ENCODE data around the gene DPT. TPM values are rescaled to one million over a fixed set of nuclear protein-coding genes. Genes with fewer than 3 reads are reported as not detected.

DPT gene
- total RNA-seq, 2 donors from 2014 or later: not detected

DNA sequence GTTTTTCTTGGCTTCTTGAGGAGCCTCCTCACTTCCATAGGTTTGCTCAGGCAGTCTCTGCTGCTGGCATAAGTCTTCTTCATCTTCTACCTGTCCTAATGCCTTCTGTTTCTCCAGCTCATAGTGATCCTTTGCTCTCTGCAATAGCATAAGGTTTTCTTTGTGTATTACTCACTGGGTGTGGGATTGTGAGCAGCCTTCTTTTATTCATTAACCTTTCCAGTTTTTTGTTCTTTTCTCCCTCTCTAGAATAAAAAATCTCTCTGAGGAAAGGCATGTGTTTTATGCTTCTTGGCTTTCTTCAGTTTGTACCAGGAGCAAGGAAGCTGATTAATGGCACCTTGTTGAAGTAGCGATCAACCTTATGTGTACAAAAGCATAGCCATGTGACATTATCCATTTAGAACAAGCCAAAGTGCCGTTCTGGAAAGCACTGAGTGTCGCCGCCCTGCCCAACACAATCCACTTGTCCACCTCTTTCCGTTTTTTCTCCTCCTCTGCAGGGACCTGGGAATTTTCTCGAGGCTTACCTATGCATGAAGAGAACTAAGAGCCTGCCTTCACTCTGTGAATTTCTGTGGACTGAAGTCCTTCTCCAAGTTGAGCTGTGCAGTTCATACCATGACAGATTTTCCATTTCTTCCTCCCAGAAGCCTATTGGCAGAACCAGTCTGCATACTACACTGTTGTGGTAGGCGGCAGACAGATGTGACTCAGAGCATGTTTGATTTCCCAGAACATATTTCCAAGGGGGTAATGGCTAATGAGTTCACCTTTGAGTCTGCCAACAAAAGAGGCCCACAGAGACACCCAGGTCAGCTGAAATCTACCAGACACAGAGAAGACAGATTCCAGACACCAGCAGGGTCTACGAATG lies 39.0 kb downstream of the DPT start:
- H3K27ac Mint-ChIP-seq: no peak overlapping the region
- no peak for DNase-seq
- no peak overlapping the region for H3K9ac ChIP-seq (ENCODE audit: extremely low read depth, low read length, poor library complexity, severe bottlenecking)
- H3K27ac ChIP-seq (ENCODE audit: low read depth, low read length): no peak overlapping the region
- peaks cover 15% of the 10 kb centered on the region for H3K4me1 ChIP-seq (ENCODE audit: control insufficient read depth, insufficient read depth, low read length)
- H3K4me3 Mint-ChIP-seq: no peak overlapping the region
- no peaks in the 10 kb centered on the region for H3K36me3 ChIP-seq (ENCODE audit: control insufficient read depth, insufficient read depth, low read length)
- no peaks in the 10 kb centered on the region for H3K27me3 ChIP-seq (ENCODE audit: control insufficient read depth, insufficient read depth, low read length, poor library complexity, severe bottlenecking)
- no peaks in the 10 kb centered on the region for H3K27me3 Mint-ChIP-seq (ENCODE audit: insufficient read depth)
- TF ChIP-seq, protein P1, sequence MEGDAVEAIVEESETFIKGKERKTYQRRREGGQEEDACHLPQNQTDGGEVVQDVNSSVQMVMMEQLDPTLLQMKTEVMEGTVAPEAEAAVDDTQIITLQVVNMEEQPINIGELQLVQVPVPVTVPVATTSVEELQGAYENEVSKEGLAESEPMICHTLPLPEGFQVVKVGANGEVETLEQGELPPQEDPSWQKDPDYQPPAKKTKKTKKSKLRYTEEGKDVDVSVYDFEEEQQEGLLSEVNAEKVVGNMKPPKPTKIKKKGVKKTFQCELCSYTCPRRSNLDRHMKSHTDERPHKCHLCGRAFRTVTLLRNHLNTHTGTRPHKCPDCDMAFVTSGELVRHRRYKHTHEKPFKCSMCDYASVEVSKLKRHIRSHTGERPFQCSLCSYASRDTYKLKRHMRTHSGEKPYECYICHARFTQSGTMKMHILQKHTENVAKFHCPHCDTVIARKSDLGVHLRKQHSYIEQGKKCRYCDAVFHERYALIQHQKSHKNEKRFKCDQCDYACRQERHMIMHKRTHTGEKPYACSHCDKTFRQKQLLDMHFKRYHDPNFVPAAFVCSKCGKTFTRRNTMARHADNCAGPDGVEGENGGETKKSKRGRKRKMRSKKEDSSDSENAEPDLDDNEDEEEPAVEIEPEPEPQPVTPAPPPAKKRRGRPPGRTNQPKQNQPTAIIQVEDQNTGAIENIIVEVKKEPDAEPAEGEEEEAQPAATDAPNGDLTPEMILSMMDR (conservative IDR thresholded peaks at IDR 0.05): no peak
- WGBS, 2 experiments (ENCODE audit: insufficient coverage in 1 of 2, insufficient read length in 1 of 2): 93 to 94% methylated on average over 6 to 8 of the region's 8 CpGs
- no peak overlapping the region for H3K4me3 ChIP-seq (ENCODE audit: low read length)
- H3K4me1 Mint-ChIP-seq: peaks cover 24% of the 10 kb centered on the region
- H3K9me3 Mint-ChIP-seq: no peaks in the 10 kb centered on the region
- no peaks in the 10 kb centered on the region for H3K9me3 ChIP-seq (ENCODE audit: control insufficient read depth, low read length)
- H3K36me3 Mint-ChIP-seq (ENCODE audit: low read depth): no peaks in the 10 kb centered on the region

DNA sequence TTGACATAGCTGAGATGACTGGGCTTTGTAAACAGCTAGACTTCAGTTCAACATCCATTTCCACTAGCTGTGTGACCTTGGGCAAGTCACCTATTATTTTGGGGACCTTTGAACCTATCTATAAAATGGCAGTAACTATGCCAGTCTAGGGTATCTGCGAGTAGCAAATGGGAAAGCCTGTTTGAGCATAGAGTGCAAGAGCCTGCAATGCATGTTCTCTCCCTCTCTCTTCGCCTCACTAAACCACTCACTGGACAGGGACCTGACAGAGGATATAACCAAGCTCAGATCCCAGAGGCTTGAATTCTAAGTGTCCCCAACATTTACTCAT lies 39.7 kb downstream of the DPT start:
- no peak overlapping the region for H3K9ac ChIP-seq (ENCODE audit: extremely low read depth, low read length, poor library complexity, severe bottlenecking)
- no peaks in the 10 kb centered on the region for H3K27me3 Mint-ChIP-seq (ENCODE audit: insufficient read depth)

GRCh38 chr1:168688644-168689326 lies 40.2 kb downstream of the DPT start:
- DNase-seq: no peak
- peaks cover 15% of the 10 kb centered on the region for H3K4me1 Mint-ChIP-seq
- no peak overlapping the region for H3K4me3 ChIP-seq (ENCODE audit: low read length)
- no peaks in the 10 kb centered on the region for H3K9me3 ChIP-seq (ENCODE audit: control insufficient read depth, low read length)
- H3K4me1 ChIP-seq (ENCODE audit: control insufficient read depth, insufficient read depth, low read length): peaks cover 11% of the 10 kb centered on the region
- H3K27me3 ChIP-seq (ENCODE audit: control insufficient read depth, insufficient read depth, low read length, poor library complexity, severe bottlenecking): no peaks in the 10 kb centered on the region
- H3K27ac ChIP-seq (ENCODE audit: low read depth, low read length): no peak overlapping the region
- no peak overlapping the region for H3K4me3 Mint-ChIP-seq
- H3K27me3 Mint-ChIP-seq (ENCODE audit: insufficient read depth): no peaks in the 10 kb centered on the region
- no peaks in the 10 kb centered on the region for H3K9me3 Mint-ChIP-seq
- no peaks in the 10 kb centered on the region for H3K36me3 Mint-ChIP-seq (ENCODE audit: low read depth)
- 93 to 100% methylated on average over 1 to 5 of the region's 5 CpGs for WGBS, 2 experiments (ENCODE audit: insufficient coverage in 1 of 2, insufficient read length in 1 of 2)
- no peak overlapping the region for H3K9ac ChIP-seq (ENCODE audit: extremely low read depth, low read length, poor library complexity, severe bottlenecking)
- H3K27ac Mint-ChIP-seq: no peak overlapping the region
- TF ChIP-seq, protein P1 (conservative IDR thresholded peaks at IDR 0.05): no peak
- H3K36me3 ChIP-seq (ENCODE audit: control insufficient read depth, insufficient read depth, low read length): no peaks in the 10 kb centered on the region

More for the DNA sequence above, 39.7 kb downstream of the DPT start:
- TF ChIP-seq, protein P1 (conservative IDR thresholded peaks at IDR 0.05): no peak
- no peaks in the 10 kb centered on the region for H3K9me3 Mint-ChIP-seq
- Histone ChIP-seq H3K27me3 (ENCODE audit: control insufficient read depth, insufficient read depth, low read length, poor library complexity, severe bottlenecking) (no peaks in the 10 kb centered on the region), H3K27ac (ENCODE audit: low read depth, low read length) (no peak overlapping the region), H3K4me1 (ENCODE audit: control insufficient read depth, insufficient read depth, low read length) (peaks cover 11% of the 10 kb centered on the region), H3K36me3 (ENCODE audit: control insufficient read depth, insufficient read depth, low read length) (no peaks in the 10 kb centered on the region), H3K4me3 (ENCODE audit: low read length) (no peak overlapping the region), H3K9me3 (ENCODE audit: control insufficient read depth, low read length) (no peaks in the 10 kb centered on the region)
- H3K36me3 Mint-ChIP-seq (ENCODE audit: low read depth): no peaks in the 10 kb centered on the region
- peaks cover 18% of the 10 kb centered on the region for H3K4me1 Mint-ChIP-seq
- no peak for DNase-seq
- H3K27ac Mint-ChIP-seq: no peak overlapping the region
- 99 to 100% methylated on average over 1 to 2 of the region's 2 CpGs for WGBS, 2 experiments (ENCODE audit: insufficient coverage in 1 of 2, insufficient read length in 1 of 2)
- no peak overlapping the region for H3K4me3 Mint-ChIP-seq
